Bronchial epithelial cell (primary cell): Measurements from ENCODE around the gene COL13A1. TPM values are rescaled to one million over a fixed set of nuclear protein-coding genes. Genes with fewer than 3 reads are reported as not detected.

Experiments
- DNase-seq: peaks from one replicate; pipeline ENCODE4 v3.0.0-alpha.2; 2010; ENCODE audit warnings: low read depth
- FAIRE-seq: peaks from 2 replicates; lab custom pipeline; 2011; peaks lifted over from hg19 to GRCh38; lab: Jason Lieb, UNC
- H3K27me3 ChIP-seq: 2 replicates; pipeline ENCODE4 v1.5.1; 2011; ENCODE audit warnings: low read length; ENCODE audit not compliant: control insufficient read depth, insufficient read depth
- H3K36me3 ChIP-seq: 2 replicates; pipeline ENCODE4 v1.5.1; 2011; ENCODE audit warnings: low read length; ENCODE audit not compliant: control insufficient read depth, insufficient read depth
- H3K4me3 ChIP-seq: 2 replicates; pipeline ENCODE4 v1.5.1; 2011; ENCODE audit warnings: mild to moderate bottlenecking, low read depth, low read length, control low read depth
- total RNA-seq: library from RNA; depleted of rRNA; stranded (reverse); fragments of >200 nt; gene quantifications from 2 replicates; pipeline ENCODE4 v1.2.1, GENCODE V29; 2014
- TF ChIP-seq, protein P1 (sequence below): IDR thresholded peaks from 2 replicates; pipeline ENCODE4 v1.5.1; 2011; ENCODE audit warnings: mild to moderate bottlenecking, moderate library complexity, low read length, control low read depth, inconsistent platforms; ENCODE audit not compliant: insufficient read depth, severe bottlenecking

The COL13A1 gene
- total RNA-seq, 1 donor from 2014 or later, result under 0.01 TPM

DNA sequence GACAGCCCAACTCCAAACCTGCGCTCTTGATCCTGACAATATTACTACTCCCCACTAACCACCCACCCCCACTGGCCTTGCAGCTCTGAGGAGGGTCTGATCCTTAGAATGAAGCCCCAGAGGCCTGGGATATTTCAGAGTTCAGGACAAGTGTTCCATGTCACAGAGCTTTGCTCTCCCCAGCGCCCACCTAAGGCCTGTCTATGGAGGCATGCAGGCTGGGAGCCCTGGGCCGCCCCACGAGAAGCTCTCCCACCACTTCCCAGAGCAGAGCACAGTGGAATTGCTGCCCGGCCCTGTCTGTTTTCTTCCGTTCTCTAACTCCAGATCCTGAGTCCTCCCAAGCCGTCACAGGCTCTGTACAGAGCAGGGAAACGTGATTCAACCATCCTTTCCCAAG lies 74.6 kb downstream of the COL13A1 start:
- DNase-seq, result no peak
- Histone ChIP-seq H3K27me3 (peaks cover 17% of the 10 kb centered on the region), H3K4me3 (no peak overlapping the region), H3K36me3 (no peaks in the 10 kb centered on the region)
- TF ChIP-seq, protein P1, sequence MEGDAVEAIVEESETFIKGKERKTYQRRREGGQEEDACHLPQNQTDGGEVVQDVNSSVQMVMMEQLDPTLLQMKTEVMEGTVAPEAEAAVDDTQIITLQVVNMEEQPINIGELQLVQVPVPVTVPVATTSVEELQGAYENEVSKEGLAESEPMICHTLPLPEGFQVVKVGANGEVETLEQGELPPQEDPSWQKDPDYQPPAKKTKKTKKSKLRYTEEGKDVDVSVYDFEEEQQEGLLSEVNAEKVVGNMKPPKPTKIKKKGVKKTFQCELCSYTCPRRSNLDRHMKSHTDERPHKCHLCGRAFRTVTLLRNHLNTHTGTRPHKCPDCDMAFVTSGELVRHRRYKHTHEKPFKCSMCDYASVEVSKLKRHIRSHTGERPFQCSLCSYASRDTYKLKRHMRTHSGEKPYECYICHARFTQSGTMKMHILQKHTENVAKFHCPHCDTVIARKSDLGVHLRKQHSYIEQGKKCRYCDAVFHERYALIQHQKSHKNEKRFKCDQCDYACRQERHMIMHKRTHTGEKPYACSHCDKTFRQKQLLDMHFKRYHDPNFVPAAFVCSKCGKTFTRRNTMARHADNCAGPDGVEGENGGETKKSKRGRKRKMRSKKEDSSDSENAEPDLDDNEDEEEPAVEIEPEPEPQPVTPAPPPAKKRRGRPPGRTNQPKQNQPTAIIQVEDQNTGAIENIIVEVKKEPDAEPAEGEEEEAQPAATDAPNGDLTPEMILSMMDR, result no peak
- FAIRE-seq, result no peak

DNA sequence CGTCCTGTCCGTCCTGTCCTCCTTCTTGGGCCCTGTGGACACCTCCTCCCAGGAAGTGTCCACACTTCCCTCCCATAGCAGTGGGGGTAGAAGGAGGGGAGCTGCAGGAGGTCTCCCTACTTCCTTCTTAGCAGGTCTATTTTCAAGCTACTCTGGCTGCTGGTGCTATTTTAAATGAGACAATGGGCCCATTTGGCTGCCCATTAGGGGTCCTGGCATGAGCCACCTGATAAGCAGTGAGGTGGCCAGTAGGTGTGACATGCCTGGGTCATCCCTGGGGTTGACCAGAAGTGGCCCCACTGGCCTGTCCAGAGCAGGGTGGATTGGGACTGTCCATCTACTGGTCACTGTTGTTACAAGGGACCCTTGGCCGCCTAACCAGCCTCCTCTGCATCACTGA lies 75.2 kb downstream of the COL13A1 start:
- DNase-seq (no peak), FAIRE-seq (peak; percentile 79)
- H3K4me3 ChIP-seq, result no peak overlapping the region
- peaks cover 20% of the 10 kb centered on the region for H3K27me3 ChIP-seq
- TF ChIP-seq, protein P1, result no peak
- H3K36me3 ChIP-seq, result no peaks in the 10 kb centered on the region

DNA sequence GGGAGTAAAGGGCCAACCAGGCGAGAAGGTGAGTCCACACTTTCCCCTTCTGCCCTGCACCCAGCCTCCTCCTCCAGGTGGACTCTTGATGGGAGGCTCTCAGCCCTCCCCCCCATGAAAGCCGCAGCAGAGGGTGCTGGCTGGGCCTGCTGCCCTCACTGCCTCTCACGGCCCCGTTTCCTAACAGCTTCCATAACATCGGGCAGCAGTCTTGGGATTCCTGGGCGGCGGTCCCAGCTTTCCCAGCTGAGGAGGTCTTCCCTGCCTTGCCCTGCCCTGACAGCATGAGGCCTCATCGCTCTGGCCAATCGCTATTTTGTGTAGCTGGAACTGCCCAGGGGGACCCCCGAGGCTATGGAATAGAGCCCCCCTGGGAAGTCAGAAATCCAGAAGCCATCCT lies 76.3 kb downstream of the COL13A1 start:
- peaks cover 20% of the 10 kb centered on the region for H3K27me3 ChIP-seq
- no peak overlapping the region for H3K4me3 ChIP-seq
- TF ChIP-seq, protein P1, result no peak
- H3K36me3 ChIP-seq, result no peaks in the 10 kb centered on the region
- DNase-seq, result no peak
- FAIRE-seq, result no peak

- peak; percentile 43 for FAIRE-seq
These were observed 77.2 kb downstream of the COL13A1 start for GRCh38 chr10:69878951-69879350.

DNA sequence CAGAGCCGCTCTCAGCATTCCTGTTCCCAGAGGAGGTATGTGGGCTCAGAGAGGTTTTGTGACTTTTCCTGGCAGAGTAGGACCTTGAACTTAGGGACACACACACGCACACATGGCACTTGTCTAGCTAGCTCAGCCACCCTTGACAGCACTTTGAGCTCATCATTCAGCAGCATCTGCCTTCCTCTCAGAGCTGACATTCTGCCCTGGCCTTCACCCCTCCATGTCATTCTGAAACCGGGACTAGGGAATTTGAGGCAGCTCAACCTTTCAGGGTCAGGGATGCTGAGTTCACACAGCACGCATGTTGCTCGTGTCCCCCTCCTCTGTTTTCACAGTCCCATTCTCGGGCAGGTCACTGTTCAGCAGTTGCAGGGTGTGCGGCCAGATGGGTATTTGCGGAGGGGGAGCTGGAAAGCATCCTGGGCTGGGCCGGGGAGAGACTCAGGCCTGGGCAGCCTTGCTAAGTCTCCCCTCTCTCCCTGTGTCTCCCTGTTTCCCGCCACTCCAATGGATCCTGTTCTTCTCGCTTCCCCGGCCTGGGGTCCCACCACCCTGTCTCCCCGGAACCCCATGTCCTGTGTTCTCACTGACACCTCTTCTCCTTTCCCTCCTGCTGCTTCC lies 78.0 kb downstream of the COL13A1 start:
- Histone ChIP-seq H3K36me3 (no peaks in the 10 kb centered on the region), H3K4me3 (no peak overlapping the region), H3K27me3 (peaks cover 27% of the 10 kb centered on the region)
- FAIRE-seq (no peak), DNase-seq (no peak)
- TF ChIP-seq, protein P1, result no peak

More at GRCh38 chr10:69878951-69879350, 77.2 kb downstream of the COL13A1 start:
- no peaks in the 10 kb centered on the region for H3K36me3 ChIP-seq
- no peak for DNase-seq
- no peak overlapping the region for H3K4me3 ChIP-seq
- TF ChIP-seq, protein P1, result no peak
- peaks cover 23% of the 10 kb centered on the region for H3K27me3 ChIP-seq
